ENCODE measurements around the gene PDE6A. TPM values are rescaled to one million over a fixed set of nuclear protein-coding genes. Genes with fewer than 3 reads are reported as not detected.

PDE6A gene
- total RNA-seq, 2 donors from 2014 or later = not detected

DNA sequence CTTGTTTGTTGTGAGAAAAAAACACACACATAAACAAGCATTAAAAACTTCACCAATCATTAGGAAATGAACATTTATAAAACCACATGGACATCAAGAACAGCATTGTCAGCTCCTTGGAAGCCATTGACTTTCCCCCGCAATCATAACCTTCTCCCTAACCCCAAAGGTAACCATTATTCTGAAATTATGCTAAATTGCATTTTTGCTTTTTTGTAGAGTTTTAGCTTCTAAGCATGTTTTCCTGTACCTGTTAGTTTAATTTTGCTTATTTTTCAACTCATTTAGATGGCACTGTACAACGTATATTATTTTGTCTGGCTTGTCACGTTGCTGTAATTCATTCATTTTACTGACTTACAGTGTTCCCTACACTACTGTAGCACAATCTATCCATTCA is 36.8 kb downstream of the PDE6A start:
- Mint-ChIP-seq H3K36me3 (no peaks in the 10 kb centered on the region), H3K27ac (no peak overlapping the region), H3K4me3 (no peak overlapping the region), H3K4me1 (ENCODE audit: low read depth in 2 of 2) (peaks cover 7 to 9% of the 10 kb centered on the region in 2 donors), H3K27me3 (peaks cover 36 to 64% of the 10 kb centered on the region in 2 donors), H3K9me3 (no peaks in the 10 kb centered on the region)
- ATAC-seq = no peak
- no peak for DNase-seq (ENCODE audit: low spot score)

DNA sequence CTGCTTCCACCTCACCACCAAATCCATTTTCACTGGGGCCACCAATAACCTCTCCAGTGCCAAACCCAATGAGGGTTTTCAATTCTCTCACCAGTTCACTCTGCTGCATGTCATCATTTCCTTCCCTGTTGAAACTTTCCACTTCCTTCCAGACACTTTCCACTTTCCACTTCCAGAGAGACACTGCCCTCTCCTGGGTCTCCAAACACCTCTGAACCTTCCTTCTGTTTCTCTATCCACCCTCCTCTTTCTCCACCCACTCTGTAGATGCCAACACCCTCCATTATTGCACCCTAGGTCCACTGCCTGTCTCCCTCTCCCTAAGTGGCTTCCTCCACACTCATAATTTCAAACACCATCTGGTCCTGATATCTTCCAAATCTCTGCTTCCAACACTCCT is 39.6 kb downstream of the PDE6A start:
- peaks cover 32 to 48% of the 10 kb centered on the region in 2 donors for H3K27me3 Mint-ChIP-seq
- no peak overlapping the region for H3K27ac Mint-ChIP-seq
- no peak overlapping the region for H3K4me3 Mint-ChIP-seq
- DNase-seq (ENCODE audit: low spot score) (no peak), ATAC-seq (no peak)
- H3K9me3 Mint-ChIP-seq = no peaks in the 10 kb centered on the region
- H3K36me3 Mint-ChIP-seq = no peaks in the 10 kb centered on the region
- H3K4me1 Mint-ChIP-seq (ENCODE audit: low read depth in 2 of 2) = peaks cover 7 to 19% of the 10 kb centered on the region in 2 donors

DNA sequence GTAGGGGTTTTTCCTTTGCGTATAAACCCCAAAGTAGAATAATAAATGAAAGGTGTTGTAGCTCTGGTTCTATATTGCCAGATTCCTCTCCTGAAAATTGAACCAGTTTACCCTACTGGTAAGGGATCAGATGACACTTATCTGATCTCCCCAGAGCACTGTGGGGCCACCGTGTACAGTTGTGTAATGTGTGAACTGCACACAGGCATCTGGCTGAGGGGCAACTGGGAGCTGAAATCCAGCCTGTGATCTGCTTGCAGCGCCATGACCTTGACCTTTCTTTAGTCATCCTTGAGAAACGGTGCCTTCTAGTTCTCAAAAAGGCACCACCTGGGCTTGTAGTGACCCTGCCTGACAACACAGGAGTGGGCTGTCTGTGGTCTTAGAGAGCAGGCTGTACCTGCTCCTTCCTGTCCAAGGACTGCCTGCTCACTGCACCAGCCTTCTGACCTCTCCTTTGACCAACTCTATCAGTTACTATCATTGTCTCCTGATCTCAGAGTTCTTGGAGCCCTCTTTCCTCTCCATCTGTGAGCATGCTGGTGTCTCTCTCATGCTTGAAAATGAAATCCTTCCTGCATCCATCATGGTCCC is 40.2 kb downstream of the PDE6A start:
- H3K27me3 Mint-ChIP-seq = peaks cover 29 to 42% of the 10 kb centered on the region in 2 donors
- peaks cover 7 to 19% of the 10 kb centered on the region in 2 donors for H3K4me1 Mint-ChIP-seq (ENCODE audit: low read depth in 2 of 2)
- H3K9me3 Mint-ChIP-seq = no peaks in the 10 kb centered on the region
- ATAC-seq = peak; percentile 36 to 40
- no peaks in the 10 kb centered on the region for H3K36me3 Mint-ChIP-seq
- H3K4me3 Mint-ChIP-seq = no peak overlapping the region
- DNase-seq (ENCODE audit: low spot score) = no peak
- H3K27ac Mint-ChIP-seq = no peak overlapping the region

DNA sequence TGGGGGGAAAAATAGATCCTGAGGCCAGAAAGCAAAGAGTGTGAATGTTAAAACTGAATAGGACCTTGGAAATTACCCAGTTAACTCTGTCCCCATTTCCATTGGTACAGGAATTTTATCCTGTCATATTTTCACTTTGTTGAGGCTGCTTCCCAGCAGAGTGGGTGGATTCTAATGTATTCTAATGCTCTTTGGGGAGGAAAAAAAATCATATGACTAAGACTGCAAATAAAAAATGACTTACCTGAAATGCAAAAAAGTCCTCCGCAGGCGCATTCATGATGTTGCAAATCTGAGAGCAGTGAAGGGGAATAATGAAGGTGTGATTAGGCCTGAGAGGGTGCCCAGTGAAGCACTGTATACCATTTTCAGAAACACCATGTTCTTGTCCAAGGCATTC is 41.2 kb downstream of the PDE6A start:
- Mint-ChIP-seq H3K27ac (no peak overlapping the region), H3K9me3 (no peaks in the 10 kb centered on the region), H3K36me3 (no peaks in the 10 kb centered on the region), H3K27me3 (peaks cover 28 to 36% of the 10 kb centered on the region in 2 donors), H3K4me3 (no peak overlapping the region), H3K4me1 (ENCODE audit: low read depth in 2 of 2) (peaks cover 7 to 19% of the 10 kb centered on the region in 2 donors)
- ATAC-seq = no peak
- DNase-seq (ENCODE audit: low spot score) = no peak

DNA sequence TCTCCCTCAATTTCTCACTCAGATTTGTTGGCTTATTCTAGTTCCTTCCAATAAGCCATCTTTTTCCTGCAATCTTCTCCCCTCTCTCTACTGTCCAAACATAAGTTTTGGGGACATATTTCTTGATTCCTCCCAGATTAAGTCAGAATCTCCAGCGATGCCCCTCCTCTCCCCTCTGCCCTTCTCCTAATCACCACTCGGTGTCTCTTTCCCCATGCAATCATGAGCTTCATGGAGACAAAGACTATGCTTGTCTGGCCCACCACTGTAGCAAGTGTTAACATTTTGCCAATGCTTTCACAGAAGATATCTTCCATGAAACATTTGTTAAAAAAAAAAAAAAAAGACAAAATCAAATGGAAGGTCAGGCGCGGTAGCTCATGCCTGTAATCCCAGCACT is 42.4 kb downstream of the PDE6A start:
- Mint-ChIP-seq H3K36me3 (no peaks in the 10 kb centered on the region), H3K27ac (no peak overlapping the region)

DNA sequence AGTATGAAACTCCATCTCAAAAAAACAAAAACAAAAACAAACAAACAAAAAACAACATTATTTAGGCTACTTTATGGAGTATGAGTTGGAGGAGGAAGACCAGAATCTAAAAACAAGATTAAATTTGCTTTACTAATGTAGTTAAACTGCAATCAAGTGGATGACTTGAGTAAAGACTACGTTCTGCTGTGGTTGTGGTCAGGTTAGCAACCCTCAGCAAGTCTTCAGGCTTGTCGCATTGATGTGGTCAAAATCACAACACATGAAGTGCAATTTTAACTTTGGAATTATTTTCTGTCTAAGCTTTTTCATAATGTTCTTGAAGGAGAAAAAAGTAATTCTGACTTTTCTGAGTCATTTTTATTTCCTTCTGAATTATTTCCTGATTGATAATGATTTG is 43.1 kb downstream of the PDE6A start:
- Mint-ChIP-seq H3K36me3 (no peaks in the 10 kb centered on the region), H3K27me3 (peaks cover 19 to 25% of the 10 kb centered on the region in 2 donors), H3K4me3 (no peak overlapping the region), H3K27ac (no peak overlapping the region), H3K9me3 (no peaks in the 10 kb centered on the region), H3K4me1 (ENCODE audit: low read depth in 2 of 2) (peaks cover 7 to 24% of the 10 kb centered on the region in 2 donors)
- no peak for DNase-seq (ENCODE audit: low spot score)
- no peak for ATAC-seq

More for the DNA sequence above, 42.4 kb downstream of the PDE6A start:
- no peak for DNase-seq (ENCODE audit: low spot score)
- H3K4me1 Mint-ChIP-seq (ENCODE audit: low read depth in 2 of 2) = peaks cover 7 to 19% of the 10 kb centered on the region in 2 donors
- no peak overlapping the region for H3K4me3 Mint-ChIP-seq
- no peak for ATAC-seq
- H3K27me3 Mint-ChIP-seq = peaks cover 25 to 27% of the 10 kb centered on the region in 2 donors
- H3K9me3 Mint-ChIP-seq = no peaks in the 10 kb centered on the region

DNA sequence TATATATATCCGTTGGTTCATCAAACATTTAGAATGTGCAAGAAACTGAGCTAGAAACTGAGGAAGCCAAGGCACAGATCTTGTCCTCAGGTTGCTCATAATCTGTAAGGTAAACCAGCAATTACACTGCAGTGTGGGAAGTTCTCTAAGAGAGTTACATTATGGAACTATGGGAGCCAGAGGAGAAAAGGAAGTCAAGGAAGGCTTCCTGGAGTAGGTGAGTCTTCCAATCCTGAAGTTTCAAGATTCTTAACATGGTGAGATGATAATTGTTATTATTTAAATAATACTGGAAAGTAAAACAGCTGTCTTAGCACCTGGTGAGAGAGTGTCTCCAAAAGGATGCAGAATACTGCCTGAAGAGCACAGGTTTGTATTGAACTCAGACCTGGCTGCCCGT is 44.2 kb downstream of the PDE6A start:
- Mint-ChIP-seq H3K4me1 (ENCODE audit: low read depth in 2 of 2) (peaks cover 15 to 32% of the 10 kb centered on the region in 2 donors), H3K27ac (no peak overlapping the region), H3K4me3 (no peak overlapping the region), H3K9me3 (no peaks in the 10 kb centered on the region), H3K36me3 (no peaks in the 10 kb centered on the region), H3K27me3 (peaks cover 10 to 20% of the 10 kb centered on the region in 2 donors)
- DNase-seq (ENCODE audit: low spot score) = no peak
- ATAC-seq = no peak

DNA sequence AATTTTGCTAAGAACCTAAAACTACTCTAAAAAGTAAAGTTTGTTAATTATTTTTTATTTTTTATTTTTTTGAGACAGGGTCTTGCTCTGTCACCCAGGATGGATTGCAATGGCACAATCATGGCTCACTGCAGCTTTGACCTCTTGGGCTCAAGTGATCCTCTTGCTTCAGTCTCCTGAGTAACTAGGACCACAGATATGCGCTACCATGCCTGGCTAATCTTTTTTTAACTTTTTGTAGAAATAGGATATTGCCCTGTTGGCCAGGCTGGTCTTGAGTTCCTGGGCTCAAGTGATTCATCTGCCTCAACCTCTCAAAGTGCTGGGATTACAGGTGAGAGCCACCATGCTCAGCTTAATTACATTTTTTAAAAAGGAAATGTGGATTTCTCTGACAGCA is 45.8 kb downstream of the PDE6A start:
- Mint-ChIP-seq H3K36me3 (no peaks in the 10 kb centered on the region), H3K4me3 (no peak overlapping the region), H3K4me1 (ENCODE audit: low read depth in 2 of 2) (peaks cover 7 to 29% of the 10 kb centered on the region in 2 donors), H3K9me3 (no peaks in the 10 kb centered on the region), H3K27ac (no peak overlapping the region), H3K27me3 (peaks cover 0 to 11% of the 10 kb centered on the region in 2 donors)
- ATAC-seq = no peak
- no peak for DNase-seq (ENCODE audit: low spot score)

DNA sequence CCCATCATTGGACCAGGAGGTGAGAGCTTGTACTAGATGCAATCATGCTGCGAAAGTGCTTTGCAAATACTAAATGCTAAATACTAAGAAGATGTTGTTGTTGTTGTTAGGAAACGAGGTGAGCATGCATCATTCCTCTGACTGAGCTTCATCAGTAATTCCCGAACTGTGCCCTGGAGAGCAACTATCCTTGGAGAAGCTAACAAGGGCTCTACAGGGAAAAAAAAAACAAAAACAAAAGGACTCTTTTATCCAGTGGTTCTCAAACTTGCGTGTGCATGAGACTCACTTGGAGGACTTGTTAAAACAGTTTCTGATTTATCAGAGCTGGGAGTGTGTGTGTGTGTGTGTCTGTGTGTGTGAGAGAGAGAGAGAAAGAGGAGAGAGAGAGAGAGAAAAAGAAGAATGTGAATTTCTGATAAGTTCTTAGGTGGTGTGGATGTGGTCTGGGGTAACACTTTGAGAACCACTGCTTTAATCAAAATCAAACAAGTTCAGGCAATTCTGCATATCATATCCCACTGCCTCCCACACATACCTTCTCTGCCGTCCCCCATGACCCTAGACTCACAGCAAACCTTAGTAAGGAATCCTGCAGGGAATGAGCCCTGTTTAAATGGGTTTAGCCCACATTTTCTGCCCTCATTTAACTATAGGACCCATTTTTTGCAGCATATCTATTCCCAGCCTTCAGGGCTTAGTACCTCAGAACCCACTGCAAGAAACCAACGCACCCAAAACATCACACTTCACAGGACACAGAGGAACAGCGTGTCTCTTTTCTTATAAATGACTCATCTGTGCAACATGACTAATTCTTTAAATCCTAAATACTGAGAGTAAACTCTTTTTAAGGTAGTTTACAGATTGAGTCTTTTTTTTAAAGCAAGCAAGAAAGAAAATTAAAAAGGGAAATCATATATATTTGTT is 48.9 kb downstream of the PDE6A start:
- ATAC-seq = peak; percentile 74 to 91

DNA sequence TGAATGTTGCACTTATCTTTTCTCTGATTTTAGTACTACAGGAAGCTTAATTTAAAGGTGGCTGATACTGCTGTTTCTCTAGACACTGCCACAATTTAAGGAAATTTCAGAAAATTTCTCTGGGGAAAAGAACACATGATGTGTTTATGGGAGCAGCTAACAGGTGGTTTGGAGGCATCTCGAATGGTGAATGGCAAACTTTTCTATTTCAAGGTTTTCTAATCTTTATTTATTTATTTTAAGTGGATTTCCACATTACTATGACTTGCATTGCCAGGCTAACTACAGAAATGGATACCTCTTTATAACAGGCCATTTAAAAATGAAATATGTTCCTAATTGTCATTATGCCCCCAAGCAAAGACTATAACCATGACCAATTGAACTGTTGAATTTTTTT is 50.4 kb downstream of the PDE6A start:
- H3K27me3 Mint-ChIP-seq = peaks cover 0 to 4% of the 10 kb centered on the region in 2 donors
- H3K27ac Mint-ChIP-seq = no peak overlapping the region
- no peak for ATAC-seq
- no peaks in the 10 kb centered on the region for H3K9me3 Mint-ChIP-seq
- peaks cover 7 to 19% of the 10 kb centered on the region in 2 donors for H3K4me1 Mint-ChIP-seq (ENCODE audit: low read depth in 2 of 2)
- DNase-seq (ENCODE audit: low spot score) = no peak
- no peaks in the 10 kb centered on the region for H3K36me3 Mint-ChIP-seq
- no peak overlapping the region for H3K4me3 Mint-ChIP-seq

More for the DNA sequence above, 48.9 kb downstream of the PDE6A start:
- H3K9me3 Mint-ChIP-seq = no peaks in the 10 kb centered on the region
- peak overlapping the region in 1 of 2 donors; percentile 11 for H3K27ac Mint-ChIP-seq
- no peaks in the 10 kb centered on the region for H3K36me3 Mint-ChIP-seq
- DNase-seq (ENCODE audit: low spot score) = no peak
- H3K4me3 Mint-ChIP-seq = peak overlapping the region; percentile 57
- peaks cover 7 to 19% of the 10 kb centered on the region in 2 donors for H3K4me1 Mint-ChIP-seq (ENCODE audit: low read depth in 2 of 2)
- peaks cover 0 to 5% of the 10 kb centered on the region in 2 donors for H3K27me3 Mint-ChIP-seq

DNA sequence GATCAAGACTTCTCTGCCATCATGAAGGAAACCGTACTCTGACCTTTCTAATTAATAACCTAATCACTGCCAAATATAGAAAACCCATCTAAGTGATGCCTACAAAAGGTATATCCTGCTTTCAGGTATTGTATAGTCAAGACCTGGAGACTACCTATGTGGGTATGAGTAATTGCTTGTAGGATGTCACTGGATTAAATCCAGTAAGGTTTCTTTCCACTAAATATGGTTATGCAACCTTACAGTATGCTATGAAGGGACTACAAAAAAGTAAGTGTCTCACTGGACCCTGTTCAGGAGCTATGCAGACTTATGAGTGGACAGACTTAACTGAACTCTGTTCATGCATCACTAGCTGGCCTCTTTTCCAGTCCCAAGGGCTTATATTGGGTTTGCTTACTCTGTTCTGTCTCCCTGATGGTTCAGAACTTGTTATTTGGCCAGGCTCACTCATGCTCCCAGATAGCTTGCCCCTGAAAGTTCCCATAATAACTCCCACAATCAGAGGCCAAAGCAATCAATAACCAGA is 51.1 kb downstream of the PDE6A start:
- H3K4me1 Mint-ChIP-seq (ENCODE audit: low read depth in 2 of 2) = peaks cover 7 to 19% of the 10 kb centered on the region in 2 donors
- H3K27me3 Mint-ChIP-seq = peaks cover 4 to 5% of the 10 kb centered on the region in 2 donors
- ATAC-seq (no peak), DNase-seq (ENCODE audit: low spot score) (no peak)
- H3K36me3 Mint-ChIP-seq = no peaks in the 10 kb centered on the region
- H3K9me3 Mint-ChIP-seq = no peaks in the 10 kb centered on the region
- H3K4me3 Mint-ChIP-seq = no peak overlapping the region
- H3K27ac Mint-ChIP-seq = no peak overlapping the region

DNA sequence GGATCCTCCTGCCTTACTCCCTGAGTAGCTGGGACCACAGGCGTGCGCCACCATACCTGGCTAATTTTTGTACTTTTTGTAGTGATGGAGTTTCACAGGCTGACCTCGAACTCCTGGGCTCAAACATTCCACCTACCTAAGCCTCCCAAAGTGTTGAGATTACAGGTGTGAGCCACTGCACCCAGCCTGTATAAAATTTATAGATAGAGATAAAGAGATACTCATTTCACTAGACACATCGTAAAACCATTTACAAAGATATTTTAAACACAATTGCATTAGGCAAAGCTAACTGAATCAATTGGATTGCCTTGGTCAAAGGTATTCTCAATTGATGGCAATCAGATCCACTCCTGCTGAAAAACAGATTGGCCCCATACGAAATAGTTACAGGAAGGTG is 52.0 kb downstream of the PDE6A start:
- DNase-seq (ENCODE audit: low spot score) = no peak
- Mint-ChIP-seq H3K4me1 (ENCODE audit: low read depth in 2 of 2) (peaks cover 7 to 19% of the 10 kb centered on the region in 2 donors), H3K27me3 (peaks cover 5 to 8% of the 10 kb centered on the region in 2 donors), H3K36me3 (no peaks in the 10 kb centered on the region), H3K4me3 (no peak overlapping the region), H3K9me3 (no peaks in the 10 kb centered on the region), H3K27ac (no peak overlapping the region)
- ATAC-seq = no peak

DNA sequence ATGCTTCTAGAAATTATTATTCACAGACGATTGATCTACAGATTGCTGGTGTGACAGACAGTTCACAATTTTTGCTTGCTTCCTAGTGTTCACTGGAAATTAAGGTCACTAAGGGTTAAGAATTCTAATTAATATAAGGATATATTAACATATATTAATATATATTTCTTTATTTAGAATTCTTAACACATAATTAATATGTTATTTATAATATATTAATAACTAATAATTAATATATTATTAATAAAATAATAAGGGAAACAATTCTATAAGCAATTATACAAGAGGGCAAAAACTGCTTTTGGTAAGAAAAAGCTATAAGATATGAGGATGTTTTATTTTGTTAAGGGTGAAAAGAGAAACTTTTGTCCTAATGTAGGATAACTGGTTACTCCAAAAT is 56.3 kb downstream of the PDE6A start:
- Mint-ChIP-seq H3K4me1 (ENCODE audit: low read depth in 2 of 2) (no peaks in the 10 kb centered on the region), H3K4me3 (no peak overlapping the region), H3K9me3 (no peaks in the 10 kb centered on the region), H3K36me3 (no peaks in the 10 kb centered on the region), H3K27ac (no peak overlapping the region), H3K27me3 (peaks cover 5 to 8% of the 10 kb centered on the region in 2 donors)
- no peak for ATAC-seq
- DNase-seq (ENCODE audit: low spot score) = no peak

DNA sequence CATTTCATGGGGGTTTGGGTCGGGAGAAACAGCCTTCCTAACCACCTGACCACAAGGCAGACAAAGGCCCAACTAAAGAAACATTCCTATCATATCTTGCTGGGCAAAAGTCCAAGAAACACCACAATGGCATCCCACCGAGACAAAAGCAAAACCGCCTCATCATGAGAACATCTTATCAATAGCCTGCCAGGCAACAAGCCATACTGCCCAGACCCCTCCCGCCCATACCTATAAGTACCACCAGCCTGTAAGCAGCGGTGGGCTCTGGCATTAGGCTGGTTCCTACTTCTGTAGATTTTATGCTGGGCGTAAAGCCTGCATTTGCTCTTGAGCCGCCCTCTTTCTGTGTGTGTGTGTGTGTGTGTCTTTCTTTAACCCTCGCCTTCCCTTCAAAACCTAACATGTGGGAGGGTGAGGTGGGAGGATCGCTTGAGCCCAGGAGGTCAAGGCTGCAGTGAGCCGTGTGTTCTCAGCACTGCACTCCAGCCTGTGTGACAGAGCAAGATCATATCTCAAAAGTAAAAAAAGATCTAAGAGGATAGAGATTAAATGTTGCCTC is 56.9 kb downstream of the PDE6A start:
- H3K27me3 Mint-ChIP-seq = peaks cover 5 to 8% of the 10 kb centered on the region in 2 donors
- no peak for ATAC-seq
- no peak for DNase-seq (ENCODE audit: low spot score)

More for the DNA sequence above, 56.9 kb downstream of the PDE6A start:
- Mint-ChIP-seq H3K4me3 (no peak overlapping the region), H3K27ac (no peak overlapping the region), H3K4me1 (ENCODE audit: low read depth in 2 of 2) (no peaks in the 10 kb centered on the region), H3K9me3 (no peaks in the 10 kb centered on the region), H3K36me3 (no peaks in the 10 kb centered on the region)

Data from natural killer cell treated with Interleukin-12 subunit alpha and Interleukin-12 subunit beta and Interleukin-15 and Interleukin-18, amount 100 ng/mL, for 72 hours (primary cell).